NK-92 (cell line): ENCODE results near the gene OSGEP.
A peak's percentile ranks its signal among the peaks of the same experiment; 100 is the strongest.
"Not testable (repeated sequence)": the region's sequence is repeated elsewhere in the genome, so short reads cannot be mapped to it uniquely, and the experiment has no call there.

Source experiments
- DNase-seq: peaks from one replicate; lab custom pipeline; 2025; ENCODE audit not compliant: unreplicated experiment; lab: John Stamatoyannopoulos, UW

The OSGEP gene

DNA sequence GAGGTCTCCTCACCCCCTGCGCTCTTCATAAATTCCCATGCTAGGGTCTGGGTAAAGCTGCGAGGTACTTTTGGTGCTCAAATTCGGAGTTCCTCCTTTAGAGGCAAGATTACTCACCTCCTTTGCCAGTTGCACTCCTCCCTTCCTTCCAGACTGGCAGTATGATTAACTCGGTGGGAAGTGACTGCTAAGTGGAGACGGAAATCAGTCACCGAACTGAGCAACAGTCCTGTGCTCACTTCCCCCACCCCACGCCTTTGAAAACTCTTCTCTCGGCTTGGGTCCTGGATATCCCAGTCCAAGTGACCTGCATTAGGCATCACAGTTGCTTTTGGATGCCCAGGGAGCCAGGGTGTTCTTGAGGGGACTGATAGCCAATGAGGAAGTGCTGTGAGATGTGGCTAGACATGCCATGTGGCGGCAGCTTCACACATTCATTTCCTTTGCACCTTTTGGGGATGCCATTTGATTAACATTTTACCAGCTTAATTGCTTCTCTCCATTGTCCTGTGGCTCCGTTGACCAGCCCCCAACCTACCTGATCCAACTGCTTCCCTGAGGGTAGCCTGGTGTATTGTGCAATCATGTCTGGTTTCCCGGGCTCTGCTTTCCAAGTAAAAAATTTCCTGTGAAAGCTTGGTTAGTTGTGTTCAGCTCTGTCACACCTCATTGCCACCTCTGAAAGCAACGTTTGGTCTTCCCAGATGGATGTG is 15.4 kb upstream of the OSGEP start:
- no peak for DNase-seq

DNA sequence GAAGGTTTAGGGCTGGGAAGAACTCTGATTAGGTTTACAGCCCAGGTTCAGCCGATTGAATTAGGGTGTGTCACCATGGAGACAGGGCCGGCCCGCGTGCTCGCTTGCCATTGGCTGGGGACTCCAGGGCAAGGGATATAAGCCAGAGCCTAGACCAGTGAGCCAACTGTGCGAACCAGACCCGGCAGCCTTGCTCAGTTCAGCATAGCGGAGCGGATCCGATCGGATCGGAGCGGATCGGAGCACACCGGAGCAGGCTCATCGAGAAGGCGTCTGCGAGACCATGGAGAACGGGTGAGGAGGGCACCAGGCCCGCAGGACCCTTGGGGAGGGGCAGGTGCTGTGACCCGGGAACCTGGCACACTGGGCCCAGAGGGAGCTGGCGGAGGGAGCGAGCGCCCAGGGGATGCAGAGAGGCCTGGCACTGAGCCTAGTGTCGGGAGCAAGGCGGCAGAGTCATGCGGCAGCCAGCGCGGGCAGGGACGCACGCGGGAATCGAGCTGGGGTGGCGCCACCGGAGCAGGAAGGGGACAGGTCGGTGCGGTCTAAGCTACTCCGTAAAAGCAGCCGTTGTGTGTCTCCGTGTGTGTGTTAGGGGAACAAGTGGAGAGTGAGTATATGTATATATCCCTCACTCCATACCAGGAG is 14.8 kb upstream of the OSGEP start, which contains the start of gene PNP:
Gene PNP, plus strand, starts transcription at position 165 of the 648 bp plus-strand sequence. Its CDS starts 119 bp downstream, at position 284.
- DNase-seq = peak; percentile 17

DNA sequence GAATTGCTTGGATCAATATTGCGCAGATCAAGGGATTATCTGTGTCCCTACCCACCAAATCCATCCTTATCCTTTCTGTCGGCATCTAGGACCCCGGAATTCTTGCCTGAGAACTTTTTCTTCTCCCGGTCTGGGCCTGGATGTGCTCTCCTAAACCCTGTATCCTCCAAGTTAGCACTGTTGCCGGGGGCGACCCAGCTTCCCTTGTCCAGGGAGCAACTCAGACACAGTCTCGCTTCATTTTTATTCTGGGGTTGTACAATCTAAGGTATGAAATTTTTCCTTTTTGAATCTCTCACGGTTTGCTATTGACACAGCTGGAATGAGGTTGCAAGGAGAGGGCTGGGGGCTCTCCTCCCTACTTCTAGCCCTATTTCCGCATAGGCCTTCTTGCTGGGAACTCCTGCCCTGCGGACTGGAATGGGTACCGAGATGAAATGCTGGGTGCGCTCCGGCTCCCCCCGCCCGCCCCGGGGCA is 14.2 kb upstream of the OSGEP start:
- no peak for DNase-seq

DNA sequence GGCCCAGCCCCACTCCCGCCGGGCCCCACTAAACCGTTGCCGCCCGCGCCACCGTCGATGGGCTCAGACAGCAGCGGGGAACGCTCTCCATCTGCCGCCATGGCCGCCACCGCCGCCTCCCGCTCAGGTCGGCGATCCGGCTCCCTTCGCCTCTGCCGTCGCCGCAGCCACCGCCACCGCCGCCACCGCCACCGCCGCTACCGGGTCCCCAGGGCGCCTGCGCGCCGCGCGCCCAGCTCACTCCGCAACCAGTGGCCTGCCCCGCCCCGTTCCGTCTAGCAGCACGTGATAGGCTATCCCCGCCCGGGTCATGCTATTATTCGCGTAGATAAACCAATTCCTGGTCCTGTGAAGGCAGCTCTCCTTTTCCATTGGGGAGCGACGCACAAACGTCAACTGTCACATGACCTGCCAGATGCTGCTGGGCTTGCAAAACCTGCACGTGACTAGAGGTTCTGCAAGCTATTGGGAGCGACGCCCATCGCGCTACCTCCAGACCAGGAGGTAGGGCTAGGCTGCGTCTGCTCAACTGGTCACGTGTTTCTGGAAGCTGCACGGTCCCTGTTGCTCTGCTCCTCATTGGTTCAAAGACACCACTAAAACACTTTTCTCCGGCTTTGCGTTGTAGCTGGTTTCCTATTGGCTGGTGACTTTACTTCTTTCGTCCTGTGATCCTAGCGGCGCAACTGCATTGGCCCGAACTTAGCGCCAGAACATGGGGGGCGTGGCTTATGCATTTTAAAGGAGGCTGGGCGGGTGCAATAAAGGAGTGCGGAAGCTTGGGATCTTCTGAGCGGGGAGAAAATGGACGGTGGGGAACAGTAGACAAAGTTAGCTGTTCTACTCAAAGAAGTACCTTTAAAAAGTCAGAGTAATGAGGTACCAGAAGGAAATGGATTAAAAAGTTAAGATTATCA is 6.9 kb upstream of the OSGEP start, which contains the start of gene PIP4P1:
Gene PIP4P1, minus strand, starts transcription at position 210 of the 917 bp plus-strand sequence. Its CDS starts 109 bp downstream, at position 101.
- DNase-seq = peak; percentile 93

DNA sequence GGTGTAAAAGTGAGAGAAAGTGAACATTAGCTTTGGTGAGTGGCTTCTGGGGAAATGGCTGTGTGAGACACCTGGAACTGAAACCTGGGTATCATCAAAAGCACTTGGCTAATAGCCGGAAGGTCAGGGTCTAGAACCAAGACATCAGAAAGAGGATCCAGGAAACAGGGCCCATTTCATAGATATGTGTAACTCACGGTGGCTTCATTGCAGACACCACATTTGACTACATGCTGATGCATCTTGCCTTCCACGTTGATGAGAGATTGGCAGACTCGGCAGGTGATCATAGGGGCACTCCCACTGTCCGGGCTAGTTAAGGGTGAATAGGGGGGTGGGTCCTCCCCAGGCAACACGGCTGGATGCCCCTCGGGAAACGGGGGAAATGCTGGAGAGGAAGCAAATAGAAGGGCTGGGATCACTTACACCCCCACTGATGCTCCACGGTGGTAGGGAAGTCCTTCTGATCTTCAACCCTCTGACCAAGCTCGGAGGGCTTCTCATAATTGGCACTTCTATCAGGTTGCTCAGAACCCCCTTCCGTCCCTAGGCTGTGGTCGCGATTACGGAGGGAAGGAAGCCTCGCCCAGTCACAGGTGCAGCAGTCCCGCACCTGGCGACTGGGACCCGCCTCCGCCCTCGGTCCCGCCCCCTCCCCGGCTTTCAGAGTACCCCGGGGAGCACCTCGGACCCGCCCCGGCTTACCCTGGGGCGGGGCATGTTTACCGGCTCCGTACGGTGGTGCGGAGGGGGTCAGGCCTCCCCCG is 6.0 kb upstream of the OSGEP start:
- no peak for DNase-seq

DNA sequence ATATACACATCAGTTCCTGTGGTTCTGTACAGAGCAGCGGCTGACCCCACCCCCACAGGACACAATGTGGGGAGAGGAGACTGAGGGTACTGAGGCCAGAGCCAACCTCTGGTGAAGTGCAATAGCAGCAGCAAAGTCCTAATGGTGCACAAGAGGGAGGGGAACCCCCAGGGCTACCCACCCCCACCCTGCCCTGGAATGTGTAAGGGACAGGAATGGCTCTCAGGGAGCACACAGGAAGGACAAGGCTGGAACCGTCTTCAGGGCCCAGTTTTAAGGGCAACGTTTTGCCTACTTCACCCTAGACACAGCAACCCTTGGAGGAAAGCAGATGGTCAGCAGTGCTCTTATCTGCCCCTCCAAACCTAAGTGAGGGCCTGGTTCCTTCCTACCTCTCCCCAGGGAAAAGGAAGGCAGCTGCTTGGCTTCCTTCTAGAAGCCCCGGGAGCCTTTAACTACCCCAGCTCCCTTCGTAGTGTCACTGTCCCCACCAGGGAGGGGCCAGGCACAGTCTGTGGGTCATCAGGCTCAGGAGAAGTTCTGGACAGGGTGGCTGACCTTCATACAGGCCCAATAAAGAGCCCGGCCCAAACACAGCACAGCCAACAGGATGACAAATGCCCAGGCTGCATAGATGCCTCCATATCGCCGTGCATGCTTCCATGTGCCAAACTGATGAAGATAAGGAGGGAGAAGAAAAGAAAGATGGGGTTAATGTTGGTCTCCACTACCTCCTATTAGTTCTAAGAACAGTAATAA is 3.6 kb upstream of the OSGEP start:
- DNase-seq = no peak

DNA sequence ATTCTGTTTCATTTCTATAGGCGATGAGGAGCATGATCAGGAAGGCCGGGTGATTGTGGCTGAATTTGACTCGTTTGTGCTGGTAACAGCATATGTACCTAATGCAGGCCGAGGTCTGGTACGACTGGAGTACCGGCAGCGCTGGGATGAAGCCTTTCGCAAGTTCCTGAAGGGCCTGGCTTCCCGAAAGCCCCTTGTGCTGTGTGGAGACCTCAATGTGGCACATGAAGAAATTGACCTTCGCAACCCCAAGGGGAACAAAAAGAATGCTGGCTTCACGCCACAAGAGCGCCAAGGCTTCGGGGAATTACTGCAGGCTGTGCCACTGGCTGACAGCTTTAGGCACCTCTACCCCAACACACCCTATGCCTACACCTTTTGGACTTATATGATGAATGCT is 2.4 kb upstream of the OSGEP start:
- DNase-seq = no peak

DNA sequence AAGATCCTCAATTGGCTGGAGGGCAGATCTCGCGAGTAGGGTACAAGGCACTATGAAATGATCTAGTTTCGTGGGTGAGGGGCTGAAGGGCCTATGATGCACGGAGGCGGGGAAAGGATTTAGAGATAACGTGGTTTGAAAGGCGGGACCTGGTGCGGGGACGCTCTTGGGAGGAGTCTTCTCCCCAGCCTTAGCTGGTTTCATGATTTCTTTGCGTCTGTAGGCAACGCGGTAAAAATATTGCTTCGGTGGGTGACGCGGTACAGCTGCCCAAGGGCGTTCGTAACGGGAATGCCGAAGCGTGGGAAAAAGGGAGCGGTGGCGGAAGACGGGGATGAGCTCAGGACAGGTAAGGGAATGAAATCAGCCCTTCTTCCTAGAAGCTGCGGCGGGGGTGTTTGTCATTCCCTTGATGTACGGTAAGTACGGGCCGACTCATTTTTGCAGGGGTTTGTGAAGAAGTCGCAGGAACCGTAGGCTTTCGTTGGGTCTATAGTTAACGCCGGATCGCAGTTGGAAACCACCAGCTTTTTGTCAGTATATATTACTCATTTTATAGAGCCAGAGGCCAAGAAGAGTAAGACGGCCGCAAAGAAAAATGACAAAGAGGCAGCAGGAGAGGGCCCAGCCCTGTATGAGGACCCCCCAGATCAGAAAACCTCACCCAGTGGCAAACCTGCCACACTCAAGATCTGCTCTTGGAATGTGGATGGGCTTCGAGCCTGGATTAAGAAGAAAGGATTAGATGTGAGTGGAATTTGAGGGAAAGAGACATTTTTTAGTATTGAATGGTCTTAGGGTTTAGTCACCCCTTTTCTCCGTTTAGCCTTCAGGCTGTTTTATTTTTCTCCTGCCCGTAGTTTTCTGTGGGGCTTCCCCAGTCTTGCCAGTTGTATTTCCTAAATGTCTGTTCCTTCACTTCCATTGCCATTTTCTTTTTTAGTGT is 1.0 kb upstream of the OSGEP start:
- DNase-seq = peak; percentile 31

DNA sequence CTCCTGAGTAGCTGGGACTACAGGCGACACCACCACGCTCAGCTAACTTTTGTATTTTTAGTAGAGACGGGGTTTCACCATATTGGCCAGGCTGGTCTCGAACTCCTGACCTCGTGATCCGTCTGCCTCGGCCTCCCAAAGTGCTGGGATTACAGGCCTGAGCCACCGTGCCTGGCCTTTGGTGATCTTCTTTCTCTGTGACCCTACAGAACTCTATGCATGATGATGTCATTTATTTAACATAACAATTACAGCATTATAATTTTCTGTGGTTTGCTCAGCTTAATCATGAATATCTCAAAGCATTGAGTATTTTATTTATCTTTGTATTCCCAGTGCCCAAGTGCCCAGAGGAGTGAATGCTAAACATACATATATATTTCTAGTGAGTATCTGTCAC is 1.8 kb downstream of the OSGEP start:
- not testable (repeated sequence) for DNase-seq

DNA sequence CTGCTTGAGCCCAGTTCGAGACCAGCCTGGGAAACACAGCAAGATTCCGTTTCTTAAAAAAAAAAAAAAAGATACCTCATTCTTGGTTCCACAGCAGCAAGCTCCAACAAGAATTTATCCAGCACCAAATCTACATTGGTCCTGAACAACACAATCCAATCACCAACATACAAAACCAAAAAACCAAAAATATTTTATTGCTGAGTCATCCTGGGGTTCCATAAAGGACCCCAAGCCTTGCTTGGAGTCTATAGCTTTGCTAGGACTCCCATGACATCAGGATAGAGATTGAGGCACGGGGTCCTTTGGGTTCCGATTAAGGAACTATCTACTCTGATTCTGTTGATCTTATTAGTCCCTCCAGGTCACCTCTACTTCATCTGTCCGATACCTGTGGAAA is 7.7 kb downstream of the OSGEP start:
- DNase-seq = no peak

DNA sequence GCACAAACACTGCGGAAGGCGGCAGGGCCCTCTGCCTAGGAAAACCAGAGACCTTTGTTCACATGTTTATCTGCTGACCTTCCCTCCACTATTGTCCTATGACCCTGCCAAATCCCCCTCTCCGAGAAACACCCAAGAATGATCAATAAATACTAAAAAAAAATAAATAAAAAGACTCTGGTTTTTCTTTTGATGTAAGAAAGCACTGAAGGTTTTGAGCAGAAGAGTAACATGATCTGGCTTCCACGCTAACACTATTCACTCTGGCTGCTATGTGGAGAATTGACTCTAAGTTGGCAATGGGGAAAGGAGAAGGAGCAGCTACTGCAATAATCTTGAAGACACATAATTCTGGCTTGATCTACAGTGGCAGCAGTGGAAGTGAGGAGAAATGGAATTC is 11.0 kb downstream of the OSGEP start:
- DNase-seq = not testable (repeated sequence)

DNA sequence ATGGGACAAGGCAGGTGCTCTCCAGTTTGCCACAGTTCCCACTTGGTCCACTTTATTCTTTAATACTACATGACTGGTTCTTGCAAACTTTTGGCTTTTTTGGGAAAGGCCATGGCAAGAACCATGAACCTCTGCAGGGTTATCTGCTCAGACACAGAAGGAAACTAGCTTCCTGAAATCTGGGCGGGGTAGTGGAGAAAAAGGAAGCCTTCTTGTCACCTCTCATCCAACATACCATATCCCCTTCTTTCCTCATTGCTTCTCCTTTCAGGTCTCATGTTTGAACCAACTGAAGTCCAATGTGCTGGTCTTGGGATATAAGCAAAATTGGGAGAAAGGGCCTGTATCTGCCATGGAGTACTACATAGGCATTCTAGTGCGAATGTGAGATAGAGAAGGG is 13.2 kb downstream of the OSGEP start:
- DNase-seq = no peak

DNA sequence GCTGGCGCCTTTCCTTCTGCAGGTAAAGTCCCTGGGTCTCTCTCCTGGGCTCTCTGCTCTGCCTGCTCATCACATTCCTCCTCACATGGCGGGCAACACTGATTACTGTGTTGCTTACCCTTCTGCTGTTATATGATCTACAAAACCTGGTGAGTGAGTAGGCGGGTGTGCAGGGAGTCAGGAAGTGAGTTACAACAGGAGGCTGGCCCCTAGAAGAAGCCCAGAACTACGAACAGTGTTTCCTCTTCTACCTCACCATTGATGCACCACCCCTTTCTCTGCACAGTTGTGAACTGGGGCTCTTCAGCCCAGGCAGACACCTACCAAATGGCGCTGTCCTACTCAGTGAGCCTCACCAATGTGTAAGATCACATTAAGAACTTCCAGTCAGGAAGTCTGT is 13.7 kb downstream of the OSGEP start:
- no peak for DNase-seq

DNA sequence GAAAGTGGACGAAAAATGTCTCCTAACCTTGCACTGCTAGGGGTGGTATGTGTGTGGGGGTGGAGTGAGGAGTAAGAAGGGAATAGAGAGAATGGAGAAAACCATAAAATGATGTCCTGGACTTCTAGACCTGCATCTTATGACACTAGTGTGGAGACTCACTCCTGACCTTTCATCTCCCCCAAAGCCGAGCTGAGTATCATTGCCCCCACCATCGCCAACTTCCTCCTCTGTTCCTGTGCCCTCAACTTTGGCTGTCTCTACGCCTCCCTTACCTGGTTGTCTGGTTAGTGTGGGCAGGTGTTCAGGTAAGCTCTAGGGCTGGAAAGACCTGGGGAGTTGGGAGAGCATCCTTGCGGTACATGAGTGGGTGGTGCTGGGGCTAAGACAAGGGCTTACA is 14.1 kb downstream of the OSGEP start:
- DNase-seq = no peak

DNA sequence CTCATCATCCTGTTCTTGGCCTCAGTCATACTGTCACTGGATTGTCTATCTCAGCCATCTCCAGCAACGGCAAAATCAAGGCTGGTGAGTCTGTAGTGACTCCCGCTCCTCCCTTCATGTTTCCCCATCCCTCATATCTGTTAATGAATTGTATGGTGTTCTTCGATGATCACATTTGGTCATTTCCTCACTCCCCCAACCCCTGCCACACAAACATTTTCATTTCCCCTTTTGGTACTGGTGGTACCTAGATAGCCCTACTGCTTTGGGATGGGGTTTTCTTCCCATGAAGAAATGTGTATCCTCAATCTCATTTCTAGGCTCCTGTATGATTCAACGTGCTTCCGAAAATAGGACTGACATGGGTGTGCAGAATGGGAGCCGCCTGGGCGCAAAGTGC is 15.9 kb downstream of the OSGEP start:
- no peak for DNase-seq

DNA sequence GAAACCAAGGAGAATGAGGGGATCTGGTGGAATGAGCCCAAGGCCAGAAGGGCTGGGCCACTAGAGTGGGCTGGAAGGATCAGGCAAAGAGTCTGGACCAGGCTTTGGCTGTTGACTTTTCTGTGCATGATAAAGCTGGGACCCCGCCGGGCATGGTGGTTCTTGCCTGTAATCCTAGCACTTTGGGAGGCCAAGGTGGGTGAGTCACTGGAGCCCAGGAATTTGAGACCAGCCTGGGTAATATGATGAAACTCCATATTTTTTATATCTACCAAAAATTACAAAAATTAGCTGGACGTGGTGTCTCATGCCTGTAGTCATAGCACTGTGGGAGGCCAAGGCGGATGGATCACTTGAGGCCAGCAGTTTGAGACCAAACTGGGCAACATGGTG is 18.3 kb downstream of the OSGEP start:
- no peak for DNase-seq

DNA sequence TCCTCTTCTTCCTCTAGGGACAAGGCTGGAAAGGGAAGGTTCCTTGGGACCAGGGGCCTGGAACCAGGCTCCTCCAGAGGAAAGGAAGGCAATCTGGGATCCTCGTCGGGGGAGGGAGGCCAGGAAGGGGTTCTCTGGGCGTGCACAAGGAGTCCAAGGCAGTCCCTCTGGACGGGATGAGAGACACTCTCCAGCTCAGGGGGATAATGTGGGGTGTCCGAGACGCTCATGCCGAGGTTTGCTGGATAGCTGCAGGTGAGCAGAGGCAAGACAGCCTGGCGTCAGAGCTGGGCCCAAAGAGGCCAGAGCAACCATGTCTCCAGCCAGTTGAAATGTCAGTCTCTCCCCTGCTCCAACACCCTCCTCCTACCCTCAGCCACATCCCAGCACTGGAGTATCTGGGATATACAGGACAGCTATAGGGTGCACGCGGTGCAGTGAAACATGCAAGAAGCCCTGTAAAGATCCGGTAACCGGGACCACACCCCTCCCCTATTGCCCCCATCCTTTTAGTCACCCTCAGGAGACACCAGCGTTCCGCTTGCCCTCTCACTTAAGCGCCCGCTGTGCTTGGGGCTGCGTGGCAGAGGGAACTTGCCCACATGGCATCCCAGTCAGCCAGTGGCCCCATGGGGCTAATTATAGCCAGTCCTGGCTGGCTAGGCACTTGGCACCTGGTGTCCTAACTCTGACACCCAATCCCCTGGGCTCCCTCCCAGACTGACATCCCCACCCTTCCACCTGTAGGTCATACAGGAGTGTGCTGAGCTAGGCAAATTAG is 18.8 kb downstream of the OSGEP start, which contains the start of gene KLHL33:
Gene KLHL33, minus strand, starts transcription at position 585 of the 781 bp plus-strand sequence. Its CDS starts 355 bp downstream, at position 230.
- DNase-seq = no peak
